ENCODE measurements around the gene RWDD1.

Gene RWDD1

GRCh38 chr6:116570856-116571682 lies at the start of gene RWDD1:
RWDD1 (plus strand) TSS chr6:116571504; CDS start chr6:116571583, 79 bp downstream.
- peak; percentile 98 for DNase-seq (ENCODE audit: low spot score)

GRCh38 chr6:116522896-116523295 lies 48.4 kb upstream of the RWDD1 start:
- no peak for DNase-seq (ENCODE audit: low spot score)

- no peak for DNase-seq (ENCODE audit: low spot score)
Observed at GRCh38 chr6:116524236-116524635, 47.1 kb upstream of the RWDD1 start.

GRCh38 chr6:116528133-116528532 lies 43.2 kb upstream of the RWDD1 start:
- no peak for DNase-seq (ENCODE audit: low spot score)

- DNase-seq (ENCODE audit: low spot score), result no peak
Observed at GRCh38 chr6:116528780-116529179, 42.5 kb upstream of the RWDD1 start.

- DNase-seq (ENCODE audit: low spot score), result no peak
Observed at GRCh38 chr6:116529466-116530290, 41.6 kb upstream of the RWDD1 start.

- no peak for DNase-seq (ENCODE audit: low spot score)
Observed at GRCh38 chr6:116530436-116530835, 40.9 kb upstream of the RWDD1 start.

GRCh38 chr6:116531675-116532570 lies 39.4 kb upstream of the RWDD1 start:
- peak; percentile 65 for DNase-seq (ENCODE audit: low spot score)

- DNase-seq (ENCODE audit: low spot score), result no peak
Observed at GRCh38 chr6:116533233-116533957, 37.9 kb upstream of the RWDD1 start.

- no peak for DNase-seq (ENCODE audit: low spot score)
Observed at GRCh38 chr6:116535109-116535508, 36.2 kb upstream of the RWDD1 start.

GRCh38 chr6:116536216-116536621 lies 35.1 kb upstream of the RWDD1 start:
- peak; percentile 74 for DNase-seq (ENCODE audit: low spot score)

GRCh38 chr6:116542426-116542825 lies 28.9 kb upstream of the RWDD1 start:
- DNase-seq (ENCODE audit: low spot score), result no peak

GRCh38 chr6:116543149-116543548 lies 28.2 kb upstream of the RWDD1 start:
- DNase-seq (ENCODE audit: low spot score), result no peak

- DNase-seq (ENCODE audit: low spot score), result no peak
Observed at GRCh38 chr6:116545651-116546050, 25.7 kb upstream of the RWDD1 start, which contains the start of gene TRAPPC3L. TRAPPC3L (minus strand) TSS chr6:116545684; CDS start chr6:116545514, 170 bp downstream.

GRCh38 chr6:116547358-116547757 lies 23.9 kb upstream of the RWDD1 start:
- no peak for DNase-seq (ENCODE audit: low spot score)

GRCh38 chr6:116550796-116551195 lies 20.5 kb upstream of the RWDD1 start:
- no peak for DNase-seq (ENCODE audit: low spot score)

- DNase-seq (ENCODE audit: low spot score), result no peak
Observed at GRCh38 chr6:116553451-116553850, 17.9 kb upstream of the RWDD1 start, which contains the start of gene CALHM4. CALHM4 (plus strand) TSS chr6:116553751; CDS start chr6:116553794, 43 bp downstream.

GRCh38 chr6:116556065-116556464 lies 15.2 kb upstream of the RWDD1 start:
- no peak for DNase-seq (ENCODE audit: low spot score)

GRCh38 chr6:116556814-116557415 lies 14.4 kb upstream of the RWDD1 start:
- DNase-seq (ENCODE audit: low spot score), result no peak

GRCh38 chr6:116557893-116558292 lies 13.4 kb upstream of the RWDD1 start:
- DNase-seq (ENCODE audit: low spot score), result peak; percentile 70

- DNase-seq (ENCODE audit: low spot score), result no peak
Observed at GRCh38 chr6:116560130-116560529, 11.2 kb upstream of the RWDD1 start.

Measured in LoVo (cell line).